Ramos (cell line): ENCODE measurements around the gene RAB1A.
"Not testable (repeated sequence)": the region's sequence is repeated elsewhere in the genome, so short reads cannot be mapped to it uniquely, and the experiment has no call there.

Source experiments
- in situ Hi-C: fragments of 300-500 bp; cut with MboI; formaldehyde crosslinking; loops from one replicate; pipeline ENCODE4 v1.14.3; 2022; ENCODE audit warnings: low sequenced_read_pairs; ENCODE audit not compliant: unreplicated experiment

The RAB1A gene

GRCh38 chr2:65137197-65137775, 7.4 kb upstream of the RAB1A start:
- in situ Hi-C loops, result no loop called here

- in situ Hi-C loops, result no loop called here
Observed at GRCh38 chr2:65136253-65136652, 6.3 kb upstream of the RAB1A start.

GRCh38 chr2:65134158-65134557, 4.3 kb upstream of the RAB1A start:
- in situ Hi-C loops, result no loop called here

GRCh38 chr2:65133626-65134025, 3.7 kb upstream of the RAB1A start:
- in situ Hi-C loops, result no loop called here

GRCh38 chr2:65132930-65133329, 3.0 kb upstream of the RAB1A start:
- in situ Hi-C loops, result not testable (repeated sequence)

GRCh38 chr2:65130664-65131175, 814 bp upstream of the RAB1A start:
- in situ Hi-C loops, result no loop called here

GRCh38 chr2:65129286-65129825, 550 bp downstream of the RAB1A start:
- in situ Hi-C loops, result no loop called here

GRCh38 chr2:65128297-65129190, 1.4 kb downstream of the RAB1A start:
- in situ Hi-C loops, result no loop called here

GRCh38 chr2:65125457-65125856, 4.4 kb downstream of the RAB1A start:
- in situ Hi-C loops, result not testable (repeated sequence)

- in situ Hi-C loops, result no loop called here
Observed at GRCh38 chr2:65122313-65122712, 7.6 kb downstream of the RAB1A start.

GRCh38 chr2:65120990-65121693, 8.8 kb downstream of the RAB1A start:
- in situ Hi-C loops, result no loop called here

- in situ Hi-C loops, result no loop called here
Observed at GRCh38 chr2:65116645-65117044, 13.3 kb downstream of the RAB1A start.

GRCh38 chr2:65114921-65115320, 15.0 kb downstream of the RAB1A start:
- in situ Hi-C loops, result no loop called here

- in situ Hi-C loops, result no loop called here
Observed at GRCh38 chr2:65113816-65114215, 16.1 kb downstream of the RAB1A start.

GRCh38 chr2:65113229-65113628, 16.7 kb downstream of the RAB1A start:
- in situ Hi-C loops, result no loop called here

- in situ Hi-C loops, result no loop called here
Observed at GRCh38 chr2:65112633-65113032, 17.3 kb downstream of the RAB1A start.

GRCh38 chr2:65108780-65109179, 21.1 kb downstream of the RAB1A start:
- in situ Hi-C loops, result no loop called here

GRCh38 chr2:65107530-65107929, 22.4 kb downstream of the RAB1A start:
- in situ Hi-C loops, result no loop called here

GRCh38 chr2:65103013-65103715, 26.7 kb downstream of the RAB1A start:
- in situ Hi-C loops, result no loop called here

GRCh38 chr2:65101071-65101470, 28.8 kb downstream of the RAB1A start:
- in situ Hi-C loops, result no loop called here
